HG02610 (cell line): ENCODE results near the gene OR5L2.
A peak's percentile ranks its signal among the peaks of the same experiment; 100 is the strongest.
"Not testable (repeated sequence)": the region's sequence is repeated elsewhere in the genome, so short reads cannot be mapped to it uniquely, and the experiment has no call there.

Experiments
- ATAC-seq: cut with Tn5 transposase; IDR thresholded peaks from one replicate; pipeline ENCODE4 v1.9.1; 2021; ENCODE audit warnings: mild to moderate bottlenecking, moderate library complexity; ENCODE audit not compliant: unreplicated experiment

The OR5L2 gene

GRCh38 chr11:55826919-55827318, at the start of gene OR5L2:
OR5L2 (plus strand) TSS chr11:55827219; CDS start chr11:55827219, 0 bp downstream.
- no peak for ATAC-seq

DNA sequence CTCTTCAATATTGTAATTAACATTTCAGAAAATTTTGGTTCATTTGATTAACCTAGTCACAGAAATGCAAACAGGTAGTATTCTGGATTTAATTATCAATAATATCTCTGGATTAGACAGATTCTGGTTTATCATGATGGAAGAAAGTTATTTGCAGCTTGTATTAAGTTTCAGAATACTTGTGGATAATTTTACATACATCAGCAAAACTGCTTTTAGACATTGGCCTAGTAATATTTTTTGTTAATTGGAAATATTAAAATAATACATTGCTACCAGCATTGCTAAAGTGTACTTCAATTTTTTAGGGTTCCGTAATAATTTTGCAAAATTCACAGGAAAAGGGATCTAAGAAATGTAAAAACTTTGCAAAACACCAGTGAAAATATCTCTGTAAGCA, 35.4 kb upstream of the OR5L2 start:
- ATAC-seq: no peak

DNA sequence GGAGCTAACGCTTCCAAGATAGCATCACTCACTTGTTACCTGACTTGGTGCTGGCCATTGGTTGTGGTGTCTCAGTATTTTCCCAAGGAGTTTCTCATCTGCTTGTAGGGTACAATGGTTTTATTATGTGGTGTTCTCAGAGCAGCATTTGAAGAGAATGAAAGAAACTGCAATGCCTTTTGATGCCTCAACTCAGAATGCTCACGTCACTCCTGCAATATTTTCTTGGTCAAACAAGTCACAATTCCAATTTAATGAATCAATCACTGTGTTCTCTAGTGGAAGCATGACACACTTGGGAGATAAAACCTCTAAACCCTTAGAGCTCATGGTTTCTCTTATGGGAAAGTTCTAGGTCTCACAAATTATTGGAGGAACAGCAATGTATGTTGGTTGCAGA, 33.7 kb upstream of the OR5L2 start:
- no peak for ATAC-seq

- ATAC-seq: no peak
These were observed 31.8 kb upstream of the OR5L2 start, which contains the start of gene OR5D14 for GRCh38 chr11:55795256-55795655. OR5D14 (plus strand) TSS chr11:55795556; CDS start chr11:55795556, 0 bp downstream.

DNA sequence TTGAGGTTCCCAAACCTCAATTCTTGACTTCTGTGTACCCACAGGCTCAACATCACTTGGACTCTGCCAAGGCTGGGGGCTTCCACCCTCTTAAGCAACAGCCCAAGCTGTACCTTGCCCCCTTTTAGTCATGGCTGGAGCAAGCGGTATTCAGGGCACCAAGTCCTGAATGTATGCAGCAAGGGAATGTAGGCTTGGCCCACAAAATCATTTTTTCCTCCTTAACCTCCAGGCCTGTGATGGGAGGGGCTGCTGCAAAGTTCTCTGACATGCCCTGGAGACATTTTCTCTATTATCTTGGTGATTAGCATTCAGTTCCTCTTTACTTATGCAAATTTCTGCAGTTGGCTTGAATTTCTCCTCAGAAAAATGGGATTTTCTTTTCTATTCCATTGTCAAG, 20.8 kb upstream of the OR5L2 start:
- ATAC-seq: no peak

GRCh38 chr11:55811067-55811466, 16.0 kb upstream of the OR5L2 start, which contains the start of gene OR5L1:
OR5L1 (plus strand) TSS chr11:55811367; CDS start chr11:55811467, 100 bp downstream.
- no peak for ATAC-seq

GRCh38 chr11:55819330-55819729, 7.7 kb upstream of the OR5L2 start, which contains the start of gene OR5D18:
OR5D18 (plus strand) TSS chr11:55819630; CDS start chr11:55819630, 0 bp downstream.
- ATAC-seq: no peak

- no peak for ATAC-seq
These were observed 11.4 kb downstream of the OR5L2 start, which contains the start of gene OR5D16 for GRCh38 chr11:55838452-55838851. OR5D16 (plus strand) TSS chr11:55838752; CDS start chr11:55838752, 0 bp downstream.

DNA sequence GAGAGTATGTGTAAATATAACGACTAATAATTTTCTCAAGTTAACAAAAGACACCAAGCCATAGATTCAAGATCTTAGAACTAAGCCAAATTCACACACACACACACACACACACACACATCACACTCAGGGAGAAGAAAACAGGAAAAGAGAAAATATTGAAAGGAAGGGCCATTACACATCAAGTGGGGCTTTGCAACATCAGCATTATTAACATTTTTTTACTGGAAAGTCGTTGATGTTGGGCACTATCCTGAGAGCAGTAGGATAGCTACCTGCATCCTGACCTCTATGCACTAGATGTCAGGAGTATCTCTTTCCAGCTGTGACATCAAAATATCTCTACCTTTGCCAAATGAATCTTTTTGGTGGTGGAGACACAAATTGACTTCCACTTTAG, 20.4 kb downstream of the OR5L2 start:
- ATAC-seq: no peak

GRCh38 chr11:55849037-55849436, 22.0 kb downstream of the OR5L2 start:
- ATAC-seq: no peak

- ATAC-seq: no peak
These were observed 25.1 kb downstream of the OR5L2 start for GRCh38 chr11:55852141-55852540.

GRCh38 chr11:55854704-55855103, 27.7 kb downstream of the OR5L2 start:
- ATAC-seq: peak; percentile 38

- not testable (repeated sequence) for ATAC-seq
These were observed 40.3 kb downstream of the OR5L2 start for GRCh38 chr11:55867354-55867753.

DNA sequence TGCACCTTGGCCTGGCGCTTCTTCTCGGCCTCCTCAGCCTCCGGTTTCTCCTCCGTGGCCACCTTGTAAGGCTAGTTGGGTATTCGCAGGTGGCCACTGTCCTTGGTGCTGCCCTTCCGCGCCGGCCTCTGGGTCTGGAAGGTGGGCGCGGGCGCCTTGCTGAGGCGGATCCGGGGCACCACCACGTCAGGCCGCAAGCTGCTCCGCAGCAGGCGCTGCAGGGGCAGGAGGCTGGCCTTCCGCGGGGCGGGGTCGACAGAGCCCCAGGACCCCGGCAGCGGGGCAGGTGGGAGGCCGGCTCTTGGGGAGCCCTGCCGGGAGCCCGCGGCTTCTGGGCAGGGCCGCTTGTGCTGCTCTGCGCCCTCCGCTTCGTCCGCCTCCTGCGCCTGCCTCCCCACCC, 45.7 kb downstream of the OR5L2 start:
- not testable (repeated sequence) for ATAC-seq

GRCh38 chr11:55873146-55873545, 46.1 kb downstream of the OR5L2 start:
- ATAC-seq: not testable (repeated sequence)
